RKO (cell line): Measurements from ENCODE around the gene ZMYM3.

ENCODE experiments used
- DNase-seq: peaks from one replicate; pipeline ENCODE4 v3.0.0-alpha.2; 2016; ENCODE audit warnings: low spot score

Gene ZMYM3

DNA sequence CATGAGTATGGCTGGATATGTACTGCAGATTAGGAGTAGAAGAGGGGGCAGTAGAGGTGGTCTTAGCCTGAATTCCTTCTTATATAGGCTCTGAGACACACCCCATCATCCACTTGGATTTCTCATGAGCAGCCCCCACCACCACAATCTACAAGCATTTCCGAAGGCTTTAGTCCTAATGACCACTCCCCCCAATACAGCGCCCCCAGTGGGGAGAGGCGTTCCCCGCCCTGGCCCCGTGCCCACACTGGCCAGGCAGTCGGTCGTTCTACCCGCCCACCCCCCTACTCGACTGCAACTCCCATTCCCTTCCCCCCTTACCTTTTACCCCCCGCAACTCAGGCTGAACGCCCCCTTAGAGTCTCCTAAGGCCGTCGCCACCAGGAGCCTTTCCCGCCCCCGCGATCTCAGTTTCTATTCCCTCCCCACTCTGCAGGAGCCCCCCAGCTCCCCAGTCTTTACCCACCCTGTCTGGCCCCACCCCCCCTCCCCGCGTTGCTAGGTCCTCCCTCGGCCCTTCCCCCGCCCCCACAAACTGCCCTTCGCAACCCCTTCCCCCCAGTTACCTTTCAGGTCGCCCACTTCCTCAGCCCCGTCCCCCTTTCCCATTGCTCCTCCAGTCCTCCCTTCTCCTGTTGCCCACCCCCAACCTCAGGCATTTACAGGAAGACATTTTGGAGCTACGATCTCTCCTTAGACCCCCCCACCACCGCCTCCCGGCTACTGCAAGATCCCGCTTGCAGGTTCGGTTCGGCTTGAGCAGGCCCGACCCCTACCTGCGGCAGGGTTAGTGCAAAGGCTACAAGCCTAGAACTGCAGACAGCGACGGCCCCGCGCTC, 468 bp downstream of the ZMYM3 start:
- DNase-seq = peak; percentile 47

DNA sequence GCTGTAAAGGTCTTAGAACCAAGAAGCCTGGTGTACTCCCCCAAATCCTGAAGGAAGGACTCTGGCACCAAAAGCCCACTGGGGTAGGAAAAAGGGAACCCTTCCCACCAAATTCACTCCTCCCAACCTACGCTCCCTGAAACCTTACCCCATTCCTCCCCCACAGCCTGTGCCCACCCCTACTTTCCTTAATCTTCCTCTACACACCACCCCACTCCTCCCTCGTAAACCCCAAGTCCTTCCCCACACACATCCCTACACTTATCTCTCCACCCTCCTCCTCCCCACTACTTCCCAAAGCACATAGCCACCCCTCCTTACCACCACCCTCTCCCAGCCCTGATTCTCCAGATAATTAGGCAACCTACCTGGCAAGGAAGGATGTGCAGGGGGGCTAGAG, 1.7 kb downstream of the ZMYM3 start:
- DNase-seq = no peak

DNA sequence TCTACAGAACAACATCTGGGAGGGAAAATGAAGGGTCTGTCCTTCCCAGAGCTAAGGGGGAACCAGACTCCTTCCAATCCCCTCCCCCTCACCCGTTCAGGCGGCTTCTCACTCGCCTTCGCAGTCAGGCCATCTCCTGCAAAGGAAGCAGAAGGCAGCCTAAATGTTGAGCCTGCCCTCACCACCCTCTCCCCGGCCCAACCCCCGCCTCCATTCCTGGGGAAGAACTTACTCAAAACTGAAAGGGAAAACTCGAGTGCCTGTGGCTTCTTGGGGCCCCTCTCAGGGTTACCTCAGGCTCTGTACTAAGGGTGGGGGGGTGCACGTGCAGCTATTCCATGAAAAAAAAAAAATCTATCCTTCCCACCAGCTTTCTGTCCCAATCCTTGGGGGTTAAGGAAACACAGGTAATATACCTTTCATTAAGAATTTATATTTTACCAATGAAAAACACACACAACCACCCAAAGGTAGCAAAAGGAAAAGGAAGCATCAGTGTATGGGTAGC, 2.4 kb downstream of the ZMYM3 start:
- DNase-seq = no peak

DNA sequence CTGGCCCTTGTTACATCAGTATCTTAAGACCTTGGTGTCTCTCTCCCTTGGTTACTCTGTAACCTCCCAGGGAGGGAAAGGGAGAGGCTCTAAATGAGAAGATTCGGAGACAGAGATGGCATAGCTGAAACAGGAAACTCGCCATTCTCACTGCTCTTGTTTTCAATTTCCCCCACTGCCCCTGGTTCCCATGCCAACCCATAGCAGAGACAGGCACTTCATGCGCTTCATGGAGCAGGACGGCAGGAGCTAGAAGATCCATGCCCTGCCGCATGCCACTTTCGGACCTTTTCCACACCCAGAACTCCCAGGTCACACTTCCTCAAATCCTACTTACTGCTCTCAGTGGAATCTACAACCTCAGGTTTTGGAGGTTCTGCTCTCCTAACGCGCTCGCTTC, 3.1 kb downstream of the ZMYM3 start:
- no peak for DNase-seq

DNA sequence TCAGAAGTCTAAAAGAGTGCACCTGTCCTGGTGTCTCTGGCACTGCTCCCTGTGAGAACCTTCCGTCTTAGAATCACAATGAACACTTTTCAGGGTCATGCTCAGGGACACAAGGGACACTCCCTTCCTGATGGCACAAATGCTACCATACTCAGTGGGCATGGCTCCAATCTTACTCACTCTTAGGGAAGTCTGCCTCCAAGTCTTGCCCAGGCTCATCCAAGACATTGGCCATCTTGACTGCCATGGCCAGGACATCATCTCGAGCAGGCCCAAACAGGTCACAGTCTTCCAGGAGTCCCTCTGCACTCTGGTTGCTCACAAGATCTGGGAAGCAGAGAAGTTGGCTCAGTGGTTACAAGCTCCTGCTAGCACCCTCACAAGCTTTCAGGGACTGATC, 8.8 kb downstream of the ZMYM3 start:
- DNase-seq = no peak

DNA sequence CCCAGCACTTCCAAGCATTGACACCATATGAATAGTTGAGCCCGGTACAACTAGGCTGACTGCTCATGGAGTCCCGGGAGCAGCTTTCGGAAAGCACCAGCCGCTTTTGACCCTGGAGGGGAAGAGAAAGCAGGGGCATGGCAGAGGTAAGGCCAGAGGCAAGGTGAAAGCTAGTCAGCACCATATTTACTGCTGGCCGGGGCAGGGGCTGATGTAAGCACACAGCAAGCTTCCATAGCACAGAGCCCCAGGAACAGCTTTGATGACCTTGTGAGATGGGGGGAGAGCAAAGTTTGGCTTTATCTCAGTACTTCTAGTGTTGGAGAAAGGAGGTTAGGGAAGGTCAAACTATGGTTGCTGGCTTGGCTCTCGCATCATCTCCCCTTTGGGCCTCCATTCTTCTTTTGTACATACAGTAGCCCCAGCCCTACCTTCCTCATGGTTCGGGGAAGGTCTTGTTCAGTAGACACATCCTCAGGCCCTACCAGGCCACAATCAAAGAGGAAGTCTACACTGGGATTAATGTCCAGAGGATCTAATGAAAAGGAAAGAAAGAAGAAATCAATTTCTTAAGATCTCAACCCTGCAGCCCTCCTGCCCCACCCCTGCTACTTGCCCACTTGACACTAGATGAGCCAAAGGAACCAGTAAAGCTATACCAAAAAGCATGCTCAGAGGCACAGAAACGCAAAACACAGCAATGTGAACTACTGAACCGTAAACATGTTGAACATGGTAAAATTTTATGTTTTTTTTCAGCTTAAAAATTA, 9.4 kb downstream of the ZMYM3 start:
- DNase-seq = no peak

DNA sequence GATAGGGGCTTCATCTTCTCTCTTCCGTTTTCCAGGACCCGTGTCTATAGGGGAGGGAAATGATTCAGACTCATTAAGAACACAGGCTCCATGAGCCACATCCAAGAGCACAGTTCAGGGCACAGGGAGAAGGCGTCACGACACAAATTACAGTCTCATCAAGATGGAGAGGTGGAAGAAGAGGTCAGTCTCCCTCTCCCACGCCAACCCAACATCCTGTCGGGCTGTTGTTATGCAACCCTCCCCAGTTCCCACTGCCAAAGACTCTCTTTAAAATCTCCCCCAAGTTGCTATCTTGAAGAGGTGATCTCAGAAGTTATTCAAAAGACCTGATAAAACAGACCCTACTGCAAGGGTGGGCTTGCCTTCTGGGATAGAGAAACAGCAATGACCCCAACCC, 12.6 kb downstream of the ZMYM3 start:
- DNase-seq = no peak

DNA sequence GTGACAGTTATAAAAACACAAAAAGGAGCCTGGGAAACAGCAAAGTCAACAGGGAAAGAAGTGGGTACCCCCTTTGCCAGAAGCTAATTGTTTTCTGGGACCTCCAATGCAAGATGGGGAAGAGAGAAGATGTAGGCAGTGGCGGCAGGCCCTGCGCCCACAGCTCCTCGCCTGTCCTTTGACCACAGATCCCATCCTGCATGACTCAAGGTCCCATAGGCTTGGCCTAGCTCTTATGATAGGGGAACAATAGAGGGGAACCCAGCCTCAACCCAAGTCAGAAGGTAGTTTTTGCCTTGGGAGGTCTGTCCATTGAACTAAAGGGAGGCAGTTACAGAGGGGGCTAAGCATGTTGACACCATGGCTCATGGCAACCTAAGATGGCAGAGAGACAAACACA, 14.2 kb downstream of the ZMYM3 start:
- DNase-seq = no peak

DNA sequence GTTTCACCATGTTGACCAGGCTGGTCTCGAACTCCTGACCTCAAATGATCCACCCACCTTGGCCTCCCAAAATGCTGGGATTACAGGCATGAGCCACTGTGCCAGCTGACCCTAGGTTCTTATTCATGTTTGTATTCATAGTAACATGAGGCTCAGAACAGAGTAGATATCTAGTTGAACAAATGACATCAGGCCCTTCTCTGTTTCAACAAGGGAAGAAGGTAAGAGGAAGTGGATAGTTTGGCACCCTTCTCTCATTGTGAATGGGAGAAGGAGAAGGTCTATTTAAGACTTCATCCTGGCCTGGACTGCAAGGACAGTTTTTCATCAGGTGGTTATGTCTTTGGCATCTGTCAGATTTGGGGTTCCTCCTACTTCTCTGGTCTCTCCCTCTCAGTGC, 17.1 kb downstream of the ZMYM3 start:
- DNase-seq = no peak

DNA sequence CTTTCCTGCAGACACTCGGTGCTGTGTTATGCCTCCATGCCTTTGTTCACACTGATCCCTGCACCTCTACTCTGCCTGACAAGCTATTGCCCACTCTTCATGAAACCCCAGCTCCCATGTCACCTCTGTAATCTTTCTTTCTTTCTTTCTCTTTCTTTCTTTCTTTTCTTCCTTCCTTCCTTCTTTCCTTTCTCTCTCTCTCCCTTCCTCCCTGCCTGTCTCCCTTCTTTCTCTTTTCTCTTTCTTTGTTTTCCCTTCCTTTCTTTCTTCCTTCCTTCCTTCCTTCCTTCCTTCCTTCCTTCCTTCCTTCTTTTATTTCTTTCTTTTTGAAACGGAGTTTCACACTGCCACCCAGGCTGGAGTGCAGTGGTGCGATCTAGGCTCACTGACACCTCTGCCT, 18.5 kb downstream of the ZMYM3 start:
- DNase-seq = no peak

DNA sequence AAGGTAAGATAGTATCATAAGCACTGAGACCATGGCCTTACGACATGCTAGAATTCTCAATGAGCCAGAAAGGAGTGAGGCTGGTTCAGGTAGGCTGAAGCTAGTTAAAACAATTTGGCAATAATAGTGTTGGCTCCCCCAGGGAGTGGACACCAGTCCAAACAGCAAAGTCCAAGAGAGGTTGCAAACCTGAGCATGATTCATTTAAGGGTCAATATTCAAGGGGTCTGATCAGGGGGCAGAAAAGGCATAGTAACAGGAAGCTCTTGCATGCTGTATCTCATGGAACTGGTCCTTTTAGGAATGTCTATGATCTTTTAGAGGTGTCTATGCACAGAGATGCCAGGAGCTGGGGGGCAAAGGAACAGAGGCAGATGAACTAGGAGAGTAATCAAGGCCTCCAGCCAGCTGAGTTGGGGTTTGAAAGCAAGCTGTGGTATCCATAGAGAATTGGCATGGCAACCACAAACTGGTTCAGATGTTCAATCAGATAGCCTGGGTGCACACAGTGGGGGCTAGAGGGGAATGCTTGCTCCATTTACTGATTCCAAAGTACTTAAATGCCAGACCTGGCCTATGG, 25.8 kb downstream of the ZMYM3 start:
- no peak for DNase-seq

DNA sequence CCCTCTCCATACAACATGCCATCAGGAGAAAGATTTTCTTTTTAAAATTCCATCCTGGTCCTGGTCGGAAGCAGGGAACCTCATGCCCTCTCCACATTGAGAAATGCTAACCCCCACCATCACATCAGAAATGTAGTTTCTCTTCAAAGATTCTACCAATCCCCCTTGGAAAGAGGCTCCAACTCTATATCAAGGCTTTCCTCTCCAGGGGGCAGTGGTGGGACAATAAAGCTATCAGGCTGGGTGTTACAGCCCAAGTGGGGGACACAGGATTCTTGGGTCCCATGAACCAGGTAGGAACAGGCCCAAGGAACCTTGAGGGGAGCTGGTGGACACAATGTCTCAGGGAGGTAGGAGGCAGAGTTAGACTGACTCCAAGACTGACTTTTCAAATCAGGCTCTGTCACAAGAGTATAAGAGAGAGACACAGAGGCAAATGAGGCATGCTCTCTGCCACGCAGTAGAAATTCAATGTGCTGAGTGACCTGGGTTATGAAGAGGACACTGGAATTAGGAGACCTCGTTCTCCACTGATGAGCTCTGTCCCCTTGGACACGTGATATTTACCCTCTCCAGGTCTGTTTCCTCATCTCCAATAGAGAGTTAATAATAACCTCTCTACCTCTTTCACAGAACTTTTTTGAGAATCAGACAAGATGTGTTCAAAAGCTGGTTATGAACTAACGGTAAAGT, 26.4 kb downstream of the ZMYM3 start:
- DNase-seq = no peak

DNA sequence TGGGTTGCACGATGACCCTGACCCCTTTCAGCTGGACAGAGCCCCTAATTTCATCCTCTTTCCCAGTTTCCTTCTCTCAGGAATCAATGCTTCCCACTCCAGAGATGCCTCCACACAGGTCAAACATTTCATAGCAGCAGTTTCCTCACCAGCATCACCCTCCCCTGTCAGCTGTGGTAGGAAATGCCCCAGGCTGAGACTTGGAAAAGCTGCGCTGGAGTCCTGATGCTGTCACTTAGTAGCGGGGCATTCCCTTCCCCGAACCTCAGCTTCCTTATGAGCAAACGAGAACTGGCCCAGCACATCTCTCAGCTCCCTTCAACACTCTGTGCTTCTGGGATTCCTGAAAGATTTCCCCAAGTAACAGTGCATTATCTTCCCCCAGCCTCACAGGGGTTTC, 28.3 kb downstream of the ZMYM3 start:
- DNase-seq = no peak

DNA sequence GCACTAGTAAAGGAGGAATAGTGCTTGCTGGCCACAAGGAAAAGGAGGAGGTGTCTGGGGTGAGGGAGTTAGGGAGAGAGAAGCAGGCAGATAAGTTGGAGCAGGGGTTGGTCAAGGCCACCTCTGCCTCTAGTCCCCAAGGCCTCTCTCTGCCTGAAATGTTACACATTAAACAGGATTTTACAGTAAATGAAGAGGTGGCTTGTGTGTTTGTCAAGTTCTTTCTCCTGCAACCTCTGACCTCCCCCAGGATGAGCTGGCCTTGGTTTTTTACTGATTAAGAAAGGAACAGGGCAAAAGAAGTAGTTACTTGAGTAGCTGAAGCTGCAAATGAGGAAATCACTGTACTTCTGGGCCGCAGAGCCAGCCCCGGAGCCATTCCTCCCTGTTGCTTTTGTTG, 28.9 kb downstream of the ZMYM3 start:
- no peak for DNase-seq

DNA sequence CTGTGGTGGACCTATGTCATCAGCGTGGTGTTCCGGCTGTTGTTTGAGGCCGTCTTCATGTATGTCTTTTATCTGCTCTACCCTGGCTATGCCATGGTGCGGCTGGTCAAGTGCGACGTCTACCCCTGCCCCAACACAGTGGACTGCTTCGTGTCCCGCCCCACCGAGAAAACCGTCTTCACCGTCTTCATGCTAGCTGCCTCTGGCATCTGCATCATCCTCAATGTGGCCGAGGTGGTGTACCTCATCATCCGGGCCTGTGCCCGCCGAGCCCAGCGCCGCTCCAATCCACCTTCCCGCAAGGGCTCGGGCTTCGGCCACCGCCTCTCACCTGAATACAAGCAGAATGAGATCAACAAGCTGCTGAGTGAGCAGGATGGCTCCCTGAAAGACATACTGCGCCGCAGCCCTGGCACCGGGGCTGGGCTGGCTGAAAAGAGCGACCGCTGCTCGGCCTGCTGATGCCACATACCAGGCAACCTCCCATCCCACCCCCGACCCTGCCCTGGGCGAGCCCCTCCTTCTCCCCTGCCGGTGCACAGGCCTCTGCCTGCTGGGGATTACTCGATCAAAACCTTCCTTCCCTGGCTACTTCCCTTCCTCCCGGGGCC, 29.7 kb downstream of the ZMYM3 start:
- DNase-seq = no peak

DNA sequence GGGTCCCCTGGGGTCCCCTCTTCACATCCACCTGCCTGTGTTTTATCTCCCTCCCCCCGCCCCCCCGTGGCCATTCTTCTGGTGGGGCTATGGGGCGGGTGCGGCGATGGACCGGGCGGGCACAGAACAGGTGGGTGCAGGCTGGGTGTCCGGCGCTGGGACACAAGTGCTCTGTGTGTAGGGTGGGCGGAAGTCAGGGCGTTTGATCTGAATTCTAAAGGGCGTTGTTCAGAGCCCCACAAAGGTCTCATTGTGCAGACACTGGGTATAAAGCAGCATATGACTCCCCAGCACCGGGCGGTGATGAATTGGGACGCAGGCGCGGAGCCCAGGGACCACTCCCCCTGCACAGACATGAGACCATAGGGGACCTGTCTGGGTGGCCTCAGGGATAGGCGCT, 31.0 kb downstream of the ZMYM3 start, which contains the start of gene GJB1:
Gene GJB1 (plus strand): TSS at position 296 of the 400 bp plus-strand sequence. CDS start 484 bp downstream, outside the sequence.
- DNase-seq = no peak

DNA sequence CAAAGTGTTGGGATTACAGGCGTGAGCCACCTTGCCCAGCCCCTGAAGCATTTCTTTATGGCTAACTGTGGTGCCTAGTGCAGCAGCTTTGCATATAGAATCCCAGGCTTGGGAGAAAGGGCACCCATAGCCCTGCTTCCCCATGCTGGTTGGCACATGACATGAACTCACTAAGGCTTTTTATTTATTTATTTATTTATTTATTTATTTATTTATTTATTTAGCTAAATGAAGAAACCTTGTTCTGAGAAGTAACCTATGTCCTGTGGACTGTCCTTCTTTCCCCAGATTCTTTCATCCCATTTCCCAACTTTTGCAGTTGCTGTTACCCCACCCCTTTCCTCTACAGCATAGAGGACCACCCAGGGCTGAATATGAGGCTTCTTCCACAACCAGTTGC, 32.8 kb downstream of the ZMYM3 start:
- DNase-seq = no peak

DNA sequence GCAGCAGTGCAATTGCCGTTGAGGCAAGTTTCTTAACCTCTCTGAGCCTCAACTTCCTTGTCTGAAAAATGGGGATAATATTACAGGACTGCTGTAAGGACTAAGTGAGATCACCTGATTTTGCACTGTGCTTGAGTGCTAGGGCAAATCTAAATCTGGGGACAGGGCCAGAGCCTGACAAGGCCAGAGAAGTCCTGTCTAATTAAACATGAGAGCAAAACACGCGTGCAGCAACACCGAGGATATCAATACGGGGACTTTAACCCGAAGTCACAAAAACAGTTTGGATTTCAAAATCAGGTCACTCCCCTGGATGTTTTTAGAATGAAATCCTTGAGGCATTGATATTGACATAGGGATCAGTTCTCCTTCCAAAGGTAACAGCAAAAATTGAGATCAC, 36.6 kb downstream of the ZMYM3 start:
- no peak for DNase-seq

DNA sequence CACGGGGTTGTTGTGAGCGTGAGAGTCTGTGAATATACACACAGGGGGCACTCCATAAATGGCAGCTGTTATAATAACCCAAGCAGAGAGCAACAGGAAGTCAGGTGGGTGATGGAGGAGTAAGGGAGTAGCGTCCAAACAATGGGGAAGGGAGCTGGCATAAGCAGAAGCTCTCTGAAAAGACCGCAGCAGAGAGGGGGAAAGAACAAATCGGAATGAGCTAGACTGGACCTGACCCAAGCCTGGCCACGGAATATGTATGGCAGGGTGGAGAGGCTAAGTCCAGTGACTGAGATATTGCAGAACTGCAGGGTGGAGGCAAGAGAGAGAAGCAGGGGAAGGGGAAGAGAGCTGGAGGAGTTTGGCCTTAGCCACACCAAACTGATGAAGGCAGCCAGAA, 37.5 kb downstream of the ZMYM3 start:
- no peak for DNase-seq

DNA sequence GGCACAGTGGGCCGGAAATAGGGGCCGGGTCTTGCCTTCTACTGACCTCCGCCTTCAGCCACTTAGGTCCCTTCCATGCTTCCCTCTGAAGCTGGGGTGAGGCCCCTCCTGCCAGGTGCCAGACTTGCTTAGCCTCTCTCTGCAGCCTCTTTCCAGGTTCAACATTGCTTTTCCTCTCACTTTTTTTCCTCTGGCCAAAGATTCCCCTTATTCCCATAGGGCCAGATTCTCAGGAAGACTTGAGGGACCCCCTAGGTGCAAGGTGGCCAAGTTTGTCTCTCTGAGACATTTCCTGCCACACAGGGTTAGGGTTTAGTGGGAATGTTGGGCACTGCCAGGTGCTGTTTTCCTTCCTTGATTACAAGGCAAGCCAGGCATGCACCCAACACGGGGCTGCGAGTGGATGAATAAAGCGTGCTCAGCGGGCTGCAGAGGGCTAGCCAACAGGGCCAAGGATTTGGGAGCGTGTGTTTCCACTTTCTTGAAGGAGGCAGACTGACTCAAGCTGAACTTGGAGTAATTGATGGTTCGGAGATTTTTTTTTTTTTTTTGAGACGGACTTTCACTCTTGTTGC, 38.5 kb downstream of the ZMYM3 start:
- no peak for DNase-seq

DNA sequence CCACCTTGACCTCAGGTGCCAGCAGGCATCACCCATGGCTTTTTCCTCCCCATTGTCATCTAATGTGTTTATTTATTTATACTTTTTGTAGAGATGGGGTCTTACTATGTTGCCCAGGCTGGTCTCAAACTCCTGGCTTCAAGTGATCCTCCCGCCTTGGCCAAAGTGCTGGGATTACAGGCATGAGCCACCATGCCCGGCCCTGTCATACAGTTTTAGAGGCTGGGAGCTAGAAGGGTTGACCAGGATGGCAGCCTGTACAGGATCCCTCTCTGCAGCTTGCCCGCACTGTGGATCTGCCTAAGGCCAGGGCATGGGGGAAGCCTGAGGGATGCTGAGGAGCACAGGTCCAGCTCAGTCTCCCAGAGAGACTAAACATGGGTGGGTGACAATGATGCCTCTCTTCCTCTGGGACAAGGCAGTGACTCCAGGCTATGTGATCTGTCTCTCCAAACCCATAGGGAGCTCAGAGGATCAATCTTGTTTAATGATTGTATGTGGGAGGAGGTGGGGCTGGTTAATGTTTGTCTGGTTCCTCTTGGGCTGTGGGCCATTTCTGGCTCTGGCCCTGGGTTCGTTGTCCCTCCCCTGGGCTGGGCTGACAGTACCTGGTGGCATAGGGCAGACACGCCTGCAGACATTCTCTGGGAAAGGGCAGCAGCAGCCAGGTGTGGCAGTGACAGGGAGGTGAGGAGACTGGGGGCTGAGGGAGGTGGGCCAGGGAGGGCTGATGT, 39.2 kb downstream of the ZMYM3 start:
- DNase-seq = no peak
